ENCODE results near the gene MAPK12. TPM values are rescaled to one million over a fixed set of nuclear protein-coding genes. Genes with fewer than 3 reads are reported as not detected.

The MAPK12 gene
- total and polyA plus RNA-seq, 7 donors: 57.4 to 178 (median 131) TPM

DNA sequence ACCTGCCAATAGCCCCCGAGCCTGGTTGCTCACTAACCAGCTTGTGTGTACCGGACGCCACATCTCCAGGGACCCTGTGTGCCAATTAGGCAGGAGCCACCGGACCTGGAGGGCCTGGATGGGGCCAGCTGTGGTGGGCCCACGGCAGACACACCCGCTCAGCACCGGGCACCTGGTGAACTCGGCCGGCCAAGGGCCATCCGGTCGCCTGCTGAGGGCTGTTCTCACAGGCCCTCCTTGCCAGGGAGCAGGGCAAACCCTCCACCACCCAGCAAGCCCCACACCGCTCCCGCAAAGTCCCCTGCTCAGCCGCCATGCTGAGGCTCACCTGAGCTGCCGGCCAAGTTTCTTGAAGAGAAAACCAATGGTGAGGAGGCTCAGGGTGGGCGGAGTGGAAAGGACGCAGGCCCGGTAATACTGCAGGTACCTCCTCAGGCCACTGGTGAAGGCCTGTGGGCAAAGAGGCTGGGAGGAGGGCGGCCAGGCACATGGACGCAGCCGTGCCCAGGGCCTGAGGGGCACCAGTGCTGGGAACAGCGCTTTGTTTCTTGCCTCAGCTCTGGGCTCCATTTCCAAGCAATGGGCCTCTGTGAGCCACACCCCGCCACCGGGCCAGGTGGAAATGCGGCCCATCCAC lies 33.8 kb downstream of the MAPK12 start:
- WGBS, 3 donors: 89 to 95% (median 91%) methylated on average over 23 to 25 of the region's 25 CpGs
- intact Hi-C loops (cut with DNase I): no loop called here
- DNase-seq: no peak
- TF ChIP-seq, protein P1, sequence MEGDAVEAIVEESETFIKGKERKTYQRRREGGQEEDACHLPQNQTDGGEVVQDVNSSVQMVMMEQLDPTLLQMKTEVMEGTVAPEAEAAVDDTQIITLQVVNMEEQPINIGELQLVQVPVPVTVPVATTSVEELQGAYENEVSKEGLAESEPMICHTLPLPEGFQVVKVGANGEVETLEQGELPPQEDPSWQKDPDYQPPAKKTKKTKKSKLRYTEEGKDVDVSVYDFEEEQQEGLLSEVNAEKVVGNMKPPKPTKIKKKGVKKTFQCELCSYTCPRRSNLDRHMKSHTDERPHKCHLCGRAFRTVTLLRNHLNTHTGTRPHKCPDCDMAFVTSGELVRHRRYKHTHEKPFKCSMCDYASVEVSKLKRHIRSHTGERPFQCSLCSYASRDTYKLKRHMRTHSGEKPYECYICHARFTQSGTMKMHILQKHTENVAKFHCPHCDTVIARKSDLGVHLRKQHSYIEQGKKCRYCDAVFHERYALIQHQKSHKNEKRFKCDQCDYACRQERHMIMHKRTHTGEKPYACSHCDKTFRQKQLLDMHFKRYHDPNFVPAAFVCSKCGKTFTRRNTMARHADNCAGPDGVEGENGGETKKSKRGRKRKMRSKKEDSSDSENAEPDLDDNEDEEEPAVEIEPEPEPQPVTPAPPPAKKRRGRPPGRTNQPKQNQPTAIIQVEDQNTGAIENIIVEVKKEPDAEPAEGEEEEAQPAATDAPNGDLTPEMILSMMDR (IDR thresholded peaks at IDR 0.05): no peak
- Histone ChIP-seq H3K36me3 (ENCODE audit: insufficient read depth in 1 of 2, low read depth in 1 of 2) (peaks cover 6 to 84% of the 10 kb centered on the region in 2 donors), H3K27me3 (ENCODE audit: insufficient read depth in 3 of 3, low read length in 2 of 3) (no peaks in the 10 kb centered on the region), H3K4me3 (no peak overlapping the region), H3K9me3 (no peaks in the 10 kb centered on the region), H3K27ac (no peak overlapping the region), H3K4me1 (no peaks in the 10 kb centered on the region)
- ATAC-seq: no peak

DNA sequence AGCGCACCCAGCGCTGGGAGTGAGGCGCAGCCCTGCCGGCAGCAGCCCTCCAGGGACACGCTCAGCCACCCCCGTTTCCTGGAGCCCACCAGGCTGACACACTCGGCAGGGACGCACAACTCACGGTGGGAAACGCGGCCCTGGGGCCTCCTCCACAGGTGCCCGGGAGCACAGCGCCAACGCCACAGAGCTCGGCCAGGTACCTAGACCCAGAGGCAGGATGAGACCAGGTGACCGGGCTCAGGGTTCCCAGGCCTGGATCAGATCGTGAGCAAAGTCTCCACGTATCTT lies 34.7 kb downstream of the MAPK12 start:
- Histone ChIP-seq H3K27ac (no peak overlapping the region), H3K27me3 (ENCODE audit: insufficient read depth in 3 of 3, low read length in 2 of 3) (no peaks in the 10 kb centered on the region), H3K4me1 (no peaks in the 10 kb centered on the region), H3K36me3 (ENCODE audit: insufficient read depth in 1 of 2, low read depth in 1 of 2) (peaks cover 6 to 85% of the 10 kb centered on the region in 2 donors), H3K4me3 (no peak overlapping the region), H3K9me3 (no peaks in the 10 kb centered on the region)
- no peak for DNase-seq
- no peak for ATAC-seq
- intact Hi-C loops (cut with DNase I): no loop called here
- WGBS, 3 donors: 91 to 94% (median 94%) methylated on average over 18 of the region's 18 CpGs
- TF ChIP-seq, protein P1 (IDR thresholded peaks at IDR 0.05): no peak

DNA sequence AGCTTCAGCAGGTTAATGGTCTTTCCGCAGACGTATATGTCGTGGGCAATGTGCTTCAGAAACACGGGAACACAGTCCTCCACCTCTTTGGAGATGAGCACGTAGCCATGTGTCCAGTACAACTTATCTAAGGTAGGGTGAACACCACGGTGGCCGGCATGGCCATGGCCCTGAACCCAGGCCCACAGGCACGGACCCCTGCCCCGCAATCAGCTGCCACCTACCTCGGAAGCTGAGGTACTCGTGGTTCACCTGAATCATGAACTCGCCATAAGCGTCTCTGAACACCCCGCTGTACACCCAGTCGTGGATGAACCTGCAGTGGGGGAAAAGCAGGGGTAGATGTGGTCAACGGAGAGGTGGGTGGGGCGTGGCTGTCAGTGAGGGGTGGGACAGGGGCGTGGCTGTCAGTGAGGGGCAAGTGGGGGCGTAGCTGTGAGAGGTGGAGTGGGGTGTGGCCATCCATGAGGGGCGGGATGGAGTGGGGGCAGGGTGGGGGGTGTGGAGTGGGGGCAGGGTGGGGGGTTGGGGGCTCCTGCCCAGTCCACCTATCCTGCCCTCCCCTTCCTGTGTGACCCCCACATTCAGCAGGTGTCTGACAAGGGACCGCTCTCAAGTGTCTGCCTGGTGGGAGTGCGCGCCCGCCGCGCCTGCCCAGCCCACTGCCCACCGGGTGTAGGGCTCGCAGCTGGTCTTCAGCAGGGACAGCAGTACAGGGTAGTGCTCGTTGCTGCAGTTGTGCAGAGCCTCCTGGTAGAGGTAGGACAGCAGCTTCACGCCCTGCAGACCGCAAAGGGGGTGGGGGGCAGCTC lies 35.2 kb downstream of the MAPK12 start:
- no peaks in the 10 kb centered on the region for H3K4me1 ChIP-seq
- no peaks in the 10 kb centered on the region for H3K27me3 ChIP-seq (ENCODE audit: insufficient read depth in 3 of 3, low read length in 2 of 3)
- H3K36me3 ChIP-seq (ENCODE audit: insufficient read depth in 1 of 2, low read depth in 1 of 2): peaks cover 6 to 90% of the 10 kb centered on the region in 2 donors
- no peak for DNase-seq
- no peak overlapping the region for H3K27ac ChIP-seq
- WGBS, 3 donors: 89 to 92% (median 89%) methylated on average over 29 to 31 of the region's 31 CpGs
- H3K4me3 ChIP-seq: no peak overlapping the region
- H3K9me3 ChIP-seq: no peaks in the 10 kb centered on the region
- ATAC-seq: no peak
- intact Hi-C loops (cut with DNase I): no loop called here
- TF ChIP-seq, protein P1 (IDR thresholded peaks at IDR 0.05): no peak

DNA sequence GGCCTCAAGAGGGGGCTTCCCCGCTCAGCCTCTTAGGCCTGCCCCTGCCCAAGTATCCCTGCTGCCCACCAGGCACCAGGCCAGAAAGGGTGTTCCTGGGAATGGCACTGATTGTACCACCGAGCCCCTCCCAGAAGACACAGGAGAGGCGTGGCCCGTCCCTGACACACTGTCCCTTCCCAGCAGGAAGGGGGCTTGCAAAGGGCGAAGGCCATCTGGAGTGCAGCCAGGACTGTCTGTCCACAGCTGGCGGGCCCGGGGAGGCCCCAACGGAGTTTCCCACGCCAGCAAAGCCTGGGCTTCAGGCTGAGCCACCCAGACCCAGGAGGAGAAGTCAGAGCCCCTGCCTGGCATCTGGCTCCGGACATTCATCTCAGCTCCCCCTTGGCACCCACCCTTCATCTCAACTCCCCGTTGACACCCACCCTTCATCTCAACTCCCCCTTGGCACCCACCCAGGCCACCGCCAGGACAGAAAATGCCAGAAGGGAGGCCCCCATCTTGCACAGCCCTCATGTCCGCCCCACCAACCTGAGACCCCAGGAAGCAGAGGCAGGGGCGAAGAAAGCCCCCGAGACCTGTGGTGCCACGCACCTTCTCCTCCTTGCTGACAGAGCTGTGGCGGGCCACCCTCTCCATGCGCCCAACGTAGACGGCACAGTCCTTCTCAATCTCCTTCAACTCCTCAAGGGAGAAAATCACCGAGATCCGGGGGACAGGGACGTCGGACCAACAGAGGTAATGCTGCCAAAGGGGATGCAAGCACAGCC lies 36.1 kb downstream of the MAPK12 start:
- TF ChIP-seq, protein P1 (IDR thresholded peaks at IDR 0.05): no peak
- H3K27me3 ChIP-seq (ENCODE audit: insufficient read depth in 3 of 3, low read length in 2 of 3): no peaks in the 10 kb centered on the region
- peaks cover 7 to 99% of the 10 kb centered on the region in 2 donors for H3K36me3 ChIP-seq (ENCODE audit: insufficient read depth in 1 of 2, low read depth in 1 of 2)
- H3K4me1 ChIP-seq: no peaks in the 10 kb centered on the region
- DNase-seq (no peak), ATAC-seq (no peak)
- H3K4me3 ChIP-seq: no peak overlapping the region
- H3K27ac ChIP-seq: no peak overlapping the region
- intact Hi-C loops (cut with DNase I): no loop called here
- WGBS, 3 donors: 68 to 81% (median 78%) methylated on average over 20 to 24 of the region's 24 CpGs
- H3K9me3 ChIP-seq: no peaks in the 10 kb centered on the region

Data from psoas muscle (tissue), 8 donors.